T-helper 9 cell (primary cell): Measurements from ENCODE around the gene HPS4.
"Not testable (repeated sequence)": the region's sequence is repeated elsewhere in the genome, so short reads cannot be mapped to it uniquely, and the experiment has no call there.

ENCODE experiments used
- DNase-seq: peaks from one replicate; pipeline ENCODE4 v3.0.0-alpha.2; 2020
- total RNA-seq, 2 donors: gene quantifications; one replicate each; lab custom pipeline; 2026; lab: John Stamatoyannopoulos, UW

Gene HPS4
- 70.9 to 90.5 reads per million in 2 donors for total RNA-seq

DNA sequence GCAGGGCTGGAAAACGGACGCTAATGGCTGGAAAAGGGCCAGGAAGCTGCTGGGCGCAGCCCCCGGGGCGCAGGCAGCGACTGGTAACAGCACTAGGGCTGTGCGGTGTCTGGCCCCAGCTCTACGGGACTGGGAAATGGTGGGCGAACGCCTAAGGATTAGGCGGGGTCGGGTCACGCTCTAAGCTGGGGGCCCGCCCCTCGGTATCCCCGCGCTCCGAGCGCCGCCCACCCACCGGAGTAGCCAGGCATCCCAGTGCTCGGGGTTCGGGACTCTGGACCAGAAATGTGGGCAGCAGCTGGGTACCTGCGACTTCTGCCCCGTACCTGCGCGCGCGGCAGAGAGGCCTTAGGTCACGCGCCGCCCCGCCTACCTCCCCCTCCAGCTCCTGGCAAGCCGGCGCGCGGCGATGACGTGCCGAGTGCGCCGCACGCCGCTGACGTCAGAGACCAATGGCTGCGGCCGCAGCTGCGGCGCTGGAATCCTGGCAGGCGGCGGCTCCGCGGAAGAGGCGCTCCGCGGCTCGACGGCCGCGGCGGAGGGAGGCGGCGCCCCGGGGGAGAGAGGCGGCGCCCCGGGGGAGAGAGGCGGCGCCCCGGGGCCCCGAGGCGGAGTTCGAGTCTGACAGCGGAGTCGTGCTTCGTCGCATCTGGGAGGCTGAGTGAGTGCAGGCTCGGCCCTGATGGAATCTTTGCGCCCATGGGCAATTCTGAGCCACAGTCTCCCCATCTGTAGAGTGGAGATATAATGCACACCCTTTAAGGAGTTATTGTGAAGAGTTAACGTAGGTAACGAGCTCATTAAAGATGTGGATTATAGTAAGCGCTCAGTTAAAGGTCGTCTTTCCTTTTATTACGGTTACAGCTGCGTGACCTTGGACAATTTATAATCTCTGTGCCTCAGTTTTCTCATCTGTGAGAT is at the start of gene HPS4, which contains the start of gene SRRD:
Gene HPS4 (minus strand): TSS at position 345 of the 921 bp plus-strand sequence. CDS start 2,021 bp downstream, outside the sequence.
Gene SRRD (plus strand): TSS at position 439 of the 921 bp plus-strand sequence. CDS start 14 bp downstream, at position 453.
- peak; percentile 91 for DNase-seq

DNA sequence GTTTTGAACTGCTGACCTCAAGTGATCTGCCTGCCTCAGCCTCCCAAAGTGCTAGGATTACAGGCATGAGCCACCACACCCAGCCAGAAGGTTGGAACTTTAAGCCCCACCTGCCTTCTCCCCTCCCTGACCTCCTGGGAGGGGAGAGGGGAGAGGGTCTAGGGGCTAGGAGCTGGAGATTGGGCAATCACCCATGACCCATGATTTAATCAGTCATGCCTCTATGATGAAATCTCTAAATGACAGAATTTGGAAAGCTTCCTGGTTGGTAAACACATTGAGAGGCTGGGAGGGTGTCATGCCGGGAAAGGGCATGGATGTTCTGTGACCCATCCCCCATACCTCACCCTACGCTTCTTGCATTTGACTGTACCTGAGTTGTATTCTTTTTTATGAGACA is 45.8 kb upstream of the HPS4 start:
- DNase-seq = no peak

DNA sequence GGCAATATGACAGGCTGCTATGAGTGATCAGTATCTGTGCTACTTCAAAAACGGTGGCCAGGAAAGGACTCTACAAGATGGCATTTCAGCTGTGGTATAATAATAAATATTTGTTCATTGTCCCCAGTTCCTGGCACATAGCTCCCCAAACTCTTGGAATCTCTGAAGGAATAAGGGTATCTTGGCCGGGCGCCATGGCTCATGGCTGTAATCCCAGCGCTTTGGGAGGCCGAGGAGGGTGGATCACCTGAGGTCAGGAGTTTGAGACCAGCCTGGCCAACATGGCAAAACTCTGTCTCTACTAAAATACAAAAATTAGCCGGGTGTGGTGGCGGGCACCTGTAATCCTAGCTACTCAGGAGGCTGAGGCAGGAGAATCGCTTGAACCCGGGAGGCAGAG is 44.9 kb upstream of the HPS4 start:
- not testable (repeated sequence) for DNase-seq

- no peak for DNase-seq
Observed at GRCh38 chr22:26527574-26528465, 44.2 kb upstream of the HPS4 start.

GRCh38 chr22:26527167-26527566 is 43.6 kb upstream of the HPS4 start:
- DNase-seq = no peak

- no peak for DNase-seq
Observed at GRCh38 chr22:26525946-26526564, 42.5 kb upstream of the HPS4 start.

DNA sequence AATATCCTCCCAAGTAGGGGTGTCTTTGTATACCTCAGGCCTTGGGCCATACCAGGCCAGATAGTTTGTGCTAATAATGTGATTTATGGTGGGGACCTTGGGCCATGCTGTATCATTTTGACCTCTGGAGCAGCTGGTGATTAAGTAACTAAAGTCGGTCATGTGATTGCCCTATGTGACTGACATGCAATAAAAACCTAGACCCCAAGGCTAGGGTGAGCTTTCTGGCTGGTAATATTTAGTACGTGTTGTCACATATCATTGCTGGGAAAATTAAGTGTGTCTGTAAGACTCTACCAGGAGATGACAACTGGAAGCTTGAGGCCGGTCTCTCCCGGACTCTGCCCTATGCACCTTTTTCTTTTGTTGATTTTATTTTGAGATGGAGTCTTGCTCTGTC is 41.3 kb upstream of the HPS4 start:
- no peak for DNase-seq

- no peak for DNase-seq
Observed at GRCh38 chr22:26522592-26522991, 39.0 kb upstream of the HPS4 start.

DNA sequence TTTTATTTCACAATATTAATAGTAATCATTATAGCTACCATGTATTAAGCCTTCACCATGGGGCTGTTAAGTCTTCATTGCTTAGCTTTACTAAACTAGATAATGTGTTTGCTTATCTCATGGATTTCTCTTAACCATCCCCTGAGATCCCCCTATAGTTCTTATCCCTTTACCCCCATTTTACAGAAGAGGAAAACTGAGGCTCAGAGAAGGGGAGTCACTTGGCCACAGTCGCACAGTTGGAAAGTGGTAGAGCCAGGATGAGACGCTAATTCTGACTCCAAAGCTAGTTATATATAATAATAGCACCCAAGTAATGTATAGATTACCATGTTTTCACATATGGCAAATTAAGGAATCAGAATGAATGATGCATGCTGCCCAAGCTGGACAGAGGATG is 38.4 kb upstream of the HPS4 start:
- DNase-seq = no peak

DNA sequence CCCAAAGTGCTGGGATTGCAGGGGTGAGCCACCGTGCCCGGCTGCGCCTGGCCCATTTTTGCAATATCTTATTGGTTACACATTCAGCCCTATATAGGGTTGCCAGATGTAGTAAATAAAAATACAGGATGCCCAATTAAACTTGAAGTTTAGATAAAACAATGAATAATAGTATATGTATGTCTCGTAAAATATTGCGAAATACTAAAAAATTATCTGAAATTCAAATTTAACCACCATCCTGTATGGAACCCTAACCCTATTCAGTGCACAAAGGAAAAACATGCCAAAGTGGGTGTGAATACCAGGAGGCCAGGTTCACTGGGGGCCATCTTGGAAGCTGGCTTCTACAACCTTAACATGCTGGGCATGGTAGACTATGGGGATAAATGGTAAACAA is 33.8 kb upstream of the HPS4 start:
- DNase-seq = no peak

DNA sequence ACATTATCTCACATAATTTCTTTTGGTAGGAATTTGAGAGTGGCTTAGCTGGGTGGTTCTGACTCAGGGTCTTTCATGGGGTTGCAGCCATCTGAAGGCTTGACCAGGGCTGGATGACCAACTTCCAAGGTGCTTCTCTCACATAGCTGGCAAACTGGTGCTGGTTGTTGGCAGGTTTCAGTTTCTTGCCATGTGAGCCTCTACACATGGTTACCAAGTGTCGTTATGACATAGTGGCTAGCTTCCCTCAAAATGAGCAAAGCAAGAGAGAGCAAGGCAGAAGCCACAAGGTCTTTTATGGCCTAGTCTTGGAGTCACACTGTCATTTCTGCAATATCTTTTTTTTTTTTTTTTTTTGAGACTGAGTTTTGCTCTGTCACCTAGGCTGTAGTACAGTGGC is 32.9 kb upstream of the HPS4 start:
- no peak for DNase-seq

GRCh38 chr22:26515931-26516330 is 32.3 kb upstream of the HPS4 start:
- no peak for DNase-seq

DNA sequence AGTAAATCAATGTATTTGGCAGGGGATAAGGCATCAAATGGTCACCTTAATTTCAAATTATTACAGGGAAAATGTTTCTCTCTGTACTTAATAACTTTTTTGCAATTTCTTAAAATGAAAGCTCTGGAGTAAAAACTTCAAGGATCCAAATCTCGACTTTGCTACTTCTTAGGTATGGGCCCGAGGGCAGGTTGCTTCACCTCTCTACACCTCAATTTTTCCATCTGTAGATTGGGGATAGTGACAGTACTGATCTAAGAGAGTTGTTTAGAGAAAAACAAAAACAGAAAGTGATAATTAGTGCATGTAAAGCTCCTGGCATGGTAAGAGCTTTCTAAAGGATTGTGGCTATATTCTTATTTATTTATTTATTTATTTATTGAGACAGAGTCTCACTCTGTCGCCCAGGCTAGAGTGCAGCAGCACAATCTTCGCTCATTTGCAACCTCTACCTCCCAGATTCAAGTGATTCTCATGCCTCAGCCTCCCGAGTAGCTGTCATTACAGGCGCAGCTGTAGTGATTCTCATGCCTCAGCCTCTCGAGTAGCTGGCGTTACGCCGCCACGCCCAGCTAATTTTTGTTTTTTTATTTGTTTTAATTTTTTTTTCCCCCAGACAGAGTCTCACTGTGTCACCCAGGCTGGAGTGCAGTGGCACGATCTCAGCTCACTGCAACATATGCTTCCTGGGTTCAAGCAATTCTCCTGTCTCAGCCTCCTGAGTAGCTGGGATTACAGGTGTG is 31.0 kb upstream of the HPS4 start:
- no peak for DNase-seq

- no peak for DNase-seq
Observed at GRCh38 chr22:26513838-26514237, 30.3 kb upstream of the HPS4 start.

DNA sequence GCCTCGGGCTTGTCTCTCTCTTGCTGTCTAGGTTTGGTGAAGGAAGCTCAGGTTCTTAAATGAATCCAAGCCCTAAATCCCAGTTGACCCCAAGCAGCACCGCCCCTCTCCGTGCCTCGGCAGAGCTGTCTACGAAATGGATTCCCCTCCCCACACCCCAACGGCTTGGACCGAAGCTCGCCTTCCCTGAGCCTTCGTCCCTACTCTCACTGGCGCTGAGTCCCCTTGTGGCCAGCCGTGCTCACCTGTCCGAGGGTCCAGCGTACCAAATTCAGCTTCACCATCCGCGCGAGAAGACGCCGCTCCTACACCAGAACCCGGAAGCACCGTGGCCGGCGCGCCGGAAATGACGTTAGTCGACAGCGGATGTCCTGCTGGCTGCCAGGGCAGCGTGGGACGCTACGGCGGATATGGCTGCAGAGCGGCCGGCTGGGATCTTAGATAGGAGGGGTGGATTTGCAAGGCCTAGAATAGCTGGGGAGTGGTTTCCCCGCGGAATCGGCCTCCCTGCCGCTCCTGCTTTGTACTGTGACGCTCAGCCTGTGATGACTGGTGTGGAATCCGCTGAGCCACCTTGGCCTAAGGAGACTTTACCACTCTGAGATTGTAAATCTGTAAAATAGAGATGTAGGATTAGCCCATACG is 28.7 kb upstream of the HPS4 start, which contains the start of gene TFIP11:
Gene TFIP11 (minus strand): TSS at position 325 of the 645 bp plus-strand sequence. CDS start 2,201 bp downstream, outside the sequence.
- DNase-seq = peak; percentile 90

DNA sequence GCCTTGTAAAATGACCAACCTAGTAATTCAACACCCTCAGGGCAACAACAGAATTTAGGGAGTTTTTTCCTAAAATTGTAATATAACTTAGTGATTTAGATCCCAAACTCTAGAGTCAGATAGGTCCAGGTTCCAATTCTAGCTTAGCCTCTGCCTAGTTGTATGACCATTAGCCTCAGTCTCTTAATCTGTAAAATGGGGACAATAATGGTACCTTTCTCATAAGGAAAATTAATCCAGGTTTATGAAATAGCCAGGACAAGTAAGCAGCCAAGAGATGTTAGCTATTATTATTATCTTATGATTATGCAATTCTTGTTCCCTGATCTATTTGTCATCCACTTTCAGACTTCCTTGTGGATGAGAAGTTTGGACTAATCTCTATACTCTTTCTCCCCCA is 24.6 kb upstream of the HPS4 start:
- DNase-seq = no peak

DNA sequence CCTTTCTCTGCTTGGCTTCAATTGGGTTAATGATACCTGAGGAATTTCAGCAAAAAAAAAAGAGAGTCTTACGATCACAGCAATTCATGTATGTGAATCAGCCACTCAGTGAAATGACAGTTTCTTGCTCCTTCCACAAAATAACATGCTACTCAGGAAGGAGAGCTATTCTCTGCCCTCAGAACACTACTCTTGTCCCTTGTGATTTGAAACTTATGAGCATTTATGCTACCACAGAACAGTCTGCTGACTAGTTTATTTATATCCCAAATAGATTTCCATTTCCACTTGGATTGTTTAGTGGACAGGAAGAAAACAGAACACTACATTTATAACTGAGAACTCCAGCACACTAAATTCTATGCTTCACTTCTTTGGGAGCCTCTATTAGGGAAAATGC is 20.2 kb upstream of the HPS4 start:
- no peak for DNase-seq

GRCh38 chr22:26502688-26503561 is 19.3 kb upstream of the HPS4 start:
- DNase-seq = peak; percentile 36

- no peak for DNase-seq
Observed at GRCh38 chr22:26501996-26502395, 18.4 kb upstream of the HPS4 start.

- no peak for DNase-seq
Observed at GRCh38 chr22:26499188-26499703, 15.7 kb upstream of the HPS4 start.
